GM12864 (cell line): ENCODE results near the gene C11orf21.
"Not testable (repeated sequence)": the region's sequence is repeated elsewhere in the genome, so short reads cannot be mapped to it uniquely, and the experiment has no call there.

Experiments
- DNase-seq: peaks from one replicate; pipeline ENCODE4 v3.0.0-alpha.2; 2011; ENCODE audit warnings: low read depth
- H3K4me3 ChIP-seq: 2 replicates; pipeline ENCODE4 v1.5.1; 2011; ENCODE audit warnings: mild to moderate bottlenecking, low read depth, low read length, control low read depth
- CTCF ChIP-seq: IDR thresholded peaks from 2 replicates; pipeline ENCODE4 v1.5.1; 2011; ENCODE audit warnings: low read depth, mild to moderate bottlenecking, moderate library complexity, low read length, control low read depth, inconsistent platforms; ENCODE audit errors: missing control alignments

Gene C11orf21

GRCh38 chr11:2343502-2343901 lies 41.8 kb upstream of the C11orf21 start:
- no peak for TF ChIP-seq CTCF
- no peak for DNase-seq
- no peak overlapping the region for H3K4me3 ChIP-seq

GRCh38 chr11:2342981-2343380 lies 41.3 kb upstream of the C11orf21 start:
- no peak for TF ChIP-seq CTCF
- DNase-seq = no peak
- H3K4me3 ChIP-seq = no peak overlapping the region

GRCh38 chr11:2342557-2342956 lies 40.8 kb upstream of the C11orf21 start:
- no peak for DNase-seq
- H3K4me3 ChIP-seq = no peak overlapping the region
- no peak for TF ChIP-seq CTCF

GRCh38 chr11:2338760-2339159 lies 37.0 kb upstream of the C11orf21 start:
- not testable (repeated sequence) for H3K4me3 ChIP-seq, DNase-seq

GRCh38 chr11:2335286-2335685 lies 33.6 kb upstream of the C11orf21 start:
- not testable (repeated sequence) for H3K4me3 ChIP-seq, DNase-seq

- not testable (repeated sequence) for H3K4me3 ChIP-seq, DNase-seq
These were observed 31.9 kb upstream of the C11orf21 start for GRCh38 chr11:2333486-2334205.

GRCh38 chr11:2332569-2332968 lies 30.9 kb upstream of the C11orf21 start:
- DNase-seq, H3K4me3 ChIP-seq: not testable (repeated sequence)

- no peak for DNase-seq
These were observed 29.7 kb upstream of the C11orf21 start for GRCh38 chr11:2331404-2331803.

GRCh38 chr11:2330696-2331095 lies 29.0 kb upstream of the C11orf21 start:
- no peak overlapping the region for H3K4me3 ChIP-seq
- DNase-seq = no peak
- no peak for TF ChIP-seq CTCF

More at GRCh38 chr11:2331404-2331803, 29.7 kb upstream of the C11orf21 start:
- no peak overlapping the region for H3K4me3 ChIP-seq
- no peak for TF ChIP-seq CTCF
